WI38 (cell line): ENCODE measurements around the gene XPO1.
"Not testable (repeated sequence)": the region's sequence is repeated elsewhere in the genome, so short reads cannot be mapped to it uniquely, and the experiment has no call there.

Experiments
- H3K4me3 ChIP-seq: 2 replicates; pipeline ENCODE4 v1.5.1; 2011; ENCODE audit warnings: low read depth, mild to moderate bottlenecking, control low read depth, low read length
- CTCF ChIP-seq: IDR thresholded peaks from 2 replicates; pipeline ENCODE4 v1.5.1; 2012; ENCODE audit warnings: low read depth, mild to moderate bottlenecking, control low read depth, low read length

Gene XPO1

GRCh38 chr2:61562615-61563014, 24.5 kb upstream of the XPO1 start:
- no peak for TF ChIP-seq CTCF
- no peak overlapping the region for H3K4me3 ChIP-seq

- no peak overlapping the region for H3K4me3 ChIP-seq
- no peak for TF ChIP-seq CTCF
These were observed 20.0 kb upstream of the XPO1 start for GRCh38 chr2:61558160-61558559.

GRCh38 chr2:61557381-61557780, 19.2 kb upstream of the XPO1 start:
- H3K4me3 ChIP-seq: no peak overlapping the region
- no peak for TF ChIP-seq CTCF

GRCh38 chr2:61554604-61555003, 16.4 kb upstream of the XPO1 start:
- no peak overlapping the region for H3K4me3 ChIP-seq
- no peak for TF ChIP-seq CTCF

GRCh38 chr2:61550375-61551209, 12.4 kb upstream of the XPO1 start:
- H3K4me3 ChIP-seq: no peak overlapping the region
- no peak for TF ChIP-seq CTCF

GRCh38 chr2:61549546-61549945, 11.4 kb upstream of the XPO1 start:
- H3K4me3 ChIP-seq: no peak overlapping the region
- TF ChIP-seq CTCF: no peak

- no peak for TF ChIP-seq CTCF
These were observed 4.9 kb upstream of the XPO1 start for GRCh38 chr2:61543062-61543461.

GRCh38 chr2:61540167-61540566, 2.0 kb upstream of the XPO1 start:
- not testable (repeated sequence) for H3K4me3 ChIP-seq

More at GRCh38 chr2:61543062-61543461, 4.9 kb upstream of the XPO1 start:
- H3K4me3 ChIP-seq: no peak overlapping the region
